HepG2 (cell line): ENCODE results near the gene EMILIN1. TPM values are rescaled to one million over a fixed set of nuclear protein-coding genes. Genes with fewer than 3 reads are reported as not detected.

ENCODE experiments used
- HDAC6 ChIP-seq: fragments of 200-600 bp; sonication (generic); IDR thresholded peaks from 2 replicates; pipeline ENCODE4 v1.7.0; 2017; ENCODE audit warnings: mild to moderate bottlenecking, antibody characterized with exemption, low read length, low read depth
- HOXA7 ChIP-seq: sonication (generic); formaldehyde crosslinking; IDR thresholded peaks from 2 replicates; pipeline ENCODE4 v1.8.1; 2022; ENCODE audit warnings: mild to moderate bottlenecking, missing genetic modification reagents, moderate library complexity
- MAZ ChIP-seq, 2 experiments: sonication (generic) in 1 of 2; formaldehyde crosslinking in 1 of 2; IDR thresholded peaks; 2 replicates each; pipeline versions ENCODE4 v1.5.0 to v1.6.1; 2012 to 2020; ENCODE audit warnings: low read depth in 2 of 2, mild to moderate bottlenecking in 2 of 2, borderline replicate concordance in 1 of 2, improper control_type of control experiment in 1 of 2, low read length in 1 of 2, missing genetic modification reagents in 1 of 2, moderate library complexity in 1 of 2
- NFIC ChIP-seq: IDR thresholded peaks from 2 replicates; pipeline ENCODE4 v1.6.1; 2012; ENCODE audit warnings: mild to moderate bottlenecking, low read length, inconsistent platforms
- THAP11 ChIP-seq: IDR thresholded peaks from 2 replicates; pipeline ENCODE4 v1.6.1; 2016; ENCODE audit warnings: missing biosample characterization, missing genetic modification reagents
- ZFP41 ChIP-seq: sonication (generic); formaldehyde crosslinking; IDR thresholded peaks from 2 replicates; pipeline ENCODE4 v1.4.0; 2020; ENCODE audit warnings: mild to moderate bottlenecking, missing genetic modification reagents, borderline replicate concordance
- ZNF329 ChIP-seq: sonication (generic); formaldehyde crosslinking; IDR thresholded peaks from 2 replicates; pipeline ENCODE4 v1.9.0; 2021; ENCODE audit warnings: low read depth, mild to moderate bottlenecking, missing genetic modification reagents
- ZNF484 ChIP-seq: sonication (generic); formaldehyde crosslinking; IDR thresholded peaks from 2 replicates; pipeline ENCODE4 v1.5.1; 2020; ENCODE audit warnings: mild to moderate bottlenecking, low read depth, missing genetic modification reagents, borderline replicate concordance
- ZNF605 ChIP-seq: sonication (generic); formaldehyde crosslinking; IDR thresholded peaks from 2 replicates; pipeline ENCODE4 v1.8.0; 2022; ENCODE audit warnings: mild to moderate bottlenecking, missing genetic modification reagents
- ZSCAN21 ChIP-seq: sonication (generic); formaldehyde crosslinking; IDR thresholded peaks from 2 replicates; pipeline ENCODE4 v1.8.0; 2022; ENCODE audit warnings: mild to moderate bottlenecking, missing genetic modification reagents, moderate library complexity, borderline replicate concordance
- polyA plus RNA-seq, 8 experiments: library from polyadenylated mRNA; depleted of rRNA in 3 of 8; stranded (reverse) in 7 of 8; unstranded in 1 of 8; fragments of >200 nt; fragmentation: Illumina TruSeq in 4 of 8; extraction: Trizol in 4 of 8; gene quantifications; 2 replicates each; pipeline versions ENCODE4 v1.2.1 to v1.2.3, GENCODE V29; 2011 to 2016; ENCODE audit warnings: low read depth in 4 of 8, missing spikeins in 1 of 8, mixed read lengths in 1 of 8; ENCODE audit not compliant: insufficient read depth in 1 of 8
- total RNA-seq, 5 experiments: library from RNA; depleted of rRNA; stranded (reverse); fragments of >200 nt; fragmentation: Illumina TruSeq; extraction: Trizol; gene quantifications; 2 replicates each; pipeline ENCODE4 v1.2.3, GENCODE V29; 2016; ENCODE audit warnings: low read depth in 1 of 5
- TF ChIP-seq, protein P1 (sequence below): sonication (generic); formaldehyde crosslinking; IDR thresholded peaks from 2 replicates; pipeline ENCODE4 v1.4.0; 2020; ENCODE audit warnings: low read depth, mild to moderate bottlenecking, missing genetic modification reagents
- TF ChIP-seq, protein P2 (sequence below): sonication (generic); formaldehyde crosslinking; IDR thresholded peaks from 2 replicates; pipeline ENCODE4 v1.5.0; 2020; ENCODE audit warnings: mild to moderate bottlenecking, missing genetic modification reagents
- TF ChIP-seq, protein P3 (sequence below): sonication (generic); formaldehyde crosslinking; IDR thresholded peaks from 2 replicates; pipeline ENCODE4 v1.5.0; 2020; ENCODE audit warnings: missing genetic modification reagents
- TF ChIP-seq, protein P4 (sequence below): sonication (generic); formaldehyde crosslinking; IDR thresholded peaks from 2 replicates; pipeline ENCODE4 v1.5.0; 2020; ENCODE audit warnings: mild to moderate bottlenecking, missing genetic modification reagents, borderline replicate concordance
- TF ChIP-seq, protein P5 (sequence below): sonication (generic); formaldehyde crosslinking; IDR thresholded peaks from 2 replicates; pipeline ENCODE4 v1.5.0; 2020; ENCODE audit warnings: missing genetic modification reagents
- TF ChIP-seq, protein P6 (sequence below): fragments of 450-650 bp; IDR thresholded peaks from 2 replicates; pipeline ENCODE4 v1.6.1; 2017; ENCODE audit warnings: mild to moderate bottlenecking

The EMILIN1 gene
- total and polyA plus RNA-seq, 2 of the 13 experiments (the other 11 are each of a cell fraction or from before 2014, with no cell fraction given) = 8.1 to 9.7 TPM

DNA sequence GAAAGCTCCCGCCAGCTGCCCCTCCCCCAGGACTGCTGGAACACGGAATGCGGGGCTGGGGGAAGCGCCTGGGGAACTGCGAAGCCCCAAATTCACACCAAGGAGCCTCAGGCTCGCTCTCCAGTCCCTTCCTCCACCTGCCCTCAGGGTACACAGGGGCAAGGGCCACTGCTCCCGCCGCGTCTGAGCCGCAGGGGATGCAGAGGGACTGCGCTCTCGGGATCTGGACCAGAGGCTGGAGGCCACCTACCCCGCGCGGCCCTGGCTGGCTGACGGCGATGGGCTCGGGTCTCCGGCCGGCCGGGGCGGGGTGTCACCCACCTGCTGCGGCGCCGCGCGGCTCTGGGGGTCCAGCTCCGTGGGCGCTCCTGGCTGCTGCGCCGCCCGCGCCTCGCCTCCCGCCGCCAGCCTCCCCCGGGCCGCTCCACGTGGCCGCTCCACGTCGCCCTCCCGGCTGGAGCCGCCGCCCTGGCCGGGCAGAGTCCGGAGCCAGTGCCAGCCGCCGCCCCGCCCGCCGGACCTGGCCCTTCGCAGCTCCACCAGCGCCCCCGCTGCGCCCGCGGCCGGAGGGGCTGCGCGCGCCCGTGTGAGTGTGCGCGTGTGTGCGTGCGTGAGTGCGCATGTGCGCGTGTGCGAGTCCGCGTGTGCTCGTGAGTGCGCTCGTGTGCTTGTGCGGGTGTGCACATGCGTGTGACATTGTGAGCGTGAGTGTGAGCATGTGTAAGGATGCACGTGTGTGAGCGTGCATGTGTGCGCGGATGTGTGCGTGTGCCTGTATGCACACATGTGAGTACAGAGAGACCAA lies 40.3 kb downstream of the EMILIN1 start, which contains the start of gene CGREF1 (continued):
- no peak; the same call in 1 of the 2 replicates for TF ChIP-seq MAZ (IDR thresholded peaks at IDR 0.05; ENCODE audit: borderline replicate concordance, low read depth, low read length)
- peak; percentile 59 for TF ChIP-seq MAZ (CRISPR knock-in tag; IDR thresholded peaks at IDR 0.05; ENCODE audit: low read depth)
- TF ChIP-seq, protein P1, sequence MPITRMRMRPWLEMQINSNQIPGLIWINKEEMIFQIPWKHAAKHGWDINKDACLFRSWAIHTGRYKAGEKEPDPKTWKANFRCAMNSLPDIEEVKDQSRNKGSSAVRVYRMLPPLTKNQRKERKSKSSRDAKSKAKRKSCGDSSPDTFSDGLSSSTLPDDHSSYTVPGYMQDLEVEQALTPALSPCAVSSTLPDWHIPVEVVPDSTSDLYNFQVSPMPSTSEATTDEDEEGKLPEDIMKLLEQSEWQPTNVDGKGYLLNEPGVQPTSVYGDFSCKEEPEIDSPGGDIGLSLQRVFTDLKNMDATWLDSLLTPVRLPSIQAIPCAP (CRISPR knock-in tag) = no peak
- TF ChIP-seq, protein P2, sequence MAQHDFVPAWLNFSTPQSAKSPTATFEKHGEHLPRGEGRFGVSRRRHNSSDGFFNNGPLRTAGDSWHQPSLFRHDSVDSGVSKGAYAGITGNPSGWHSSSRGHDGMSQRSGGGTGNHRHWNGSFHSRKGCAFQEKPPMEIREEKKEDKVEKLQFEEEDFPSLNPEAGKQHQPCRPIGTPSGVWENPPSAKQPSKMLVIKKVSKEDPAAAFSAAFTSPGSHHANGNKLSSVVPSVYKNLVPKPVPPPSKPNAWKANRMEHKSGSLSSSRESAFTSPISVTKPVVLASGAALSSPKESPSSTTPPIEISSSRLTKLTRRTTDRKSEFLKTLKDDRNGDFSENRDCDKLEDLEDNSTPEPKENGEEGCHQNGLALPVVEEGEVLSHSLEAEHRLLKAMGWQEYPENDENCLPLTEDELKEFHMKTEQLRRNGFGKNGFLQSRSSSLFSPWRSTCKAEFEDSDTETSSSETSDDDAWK = no peak
- TF ChIP-seq, protein P3, sequence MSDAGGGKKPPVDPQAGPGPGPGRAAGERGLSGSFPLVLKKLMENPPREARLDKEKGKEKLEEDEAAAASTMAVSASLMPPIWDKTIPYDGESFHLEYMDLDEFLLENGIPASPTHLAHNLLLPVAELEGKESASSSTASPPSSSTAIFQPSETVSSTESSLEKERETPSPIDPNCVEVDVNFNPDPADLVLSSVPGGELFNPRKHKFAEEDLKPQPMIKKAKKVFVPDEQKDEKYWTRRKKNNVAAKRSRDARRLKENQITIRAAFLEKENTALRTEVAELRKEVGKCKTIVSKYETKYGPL (CRISPR knock-in tag) = no peak
- TF ChIP-seq THAP11 (CRISPR knock-in tag) = no peak
- peak; percentile 54; the same call in 1 of the 2 replicates for TF ChIP-seq ZSCAN21
- TF ChIP-seq ZNF605 (CRISPR knock-in tag) = no peak
- no peak; the same call in 1 of the 2 replicates for TF ChIP-seq ZFP41 (CRISPR knock-in tag)
- TF ChIP-seq, protein P4, sequence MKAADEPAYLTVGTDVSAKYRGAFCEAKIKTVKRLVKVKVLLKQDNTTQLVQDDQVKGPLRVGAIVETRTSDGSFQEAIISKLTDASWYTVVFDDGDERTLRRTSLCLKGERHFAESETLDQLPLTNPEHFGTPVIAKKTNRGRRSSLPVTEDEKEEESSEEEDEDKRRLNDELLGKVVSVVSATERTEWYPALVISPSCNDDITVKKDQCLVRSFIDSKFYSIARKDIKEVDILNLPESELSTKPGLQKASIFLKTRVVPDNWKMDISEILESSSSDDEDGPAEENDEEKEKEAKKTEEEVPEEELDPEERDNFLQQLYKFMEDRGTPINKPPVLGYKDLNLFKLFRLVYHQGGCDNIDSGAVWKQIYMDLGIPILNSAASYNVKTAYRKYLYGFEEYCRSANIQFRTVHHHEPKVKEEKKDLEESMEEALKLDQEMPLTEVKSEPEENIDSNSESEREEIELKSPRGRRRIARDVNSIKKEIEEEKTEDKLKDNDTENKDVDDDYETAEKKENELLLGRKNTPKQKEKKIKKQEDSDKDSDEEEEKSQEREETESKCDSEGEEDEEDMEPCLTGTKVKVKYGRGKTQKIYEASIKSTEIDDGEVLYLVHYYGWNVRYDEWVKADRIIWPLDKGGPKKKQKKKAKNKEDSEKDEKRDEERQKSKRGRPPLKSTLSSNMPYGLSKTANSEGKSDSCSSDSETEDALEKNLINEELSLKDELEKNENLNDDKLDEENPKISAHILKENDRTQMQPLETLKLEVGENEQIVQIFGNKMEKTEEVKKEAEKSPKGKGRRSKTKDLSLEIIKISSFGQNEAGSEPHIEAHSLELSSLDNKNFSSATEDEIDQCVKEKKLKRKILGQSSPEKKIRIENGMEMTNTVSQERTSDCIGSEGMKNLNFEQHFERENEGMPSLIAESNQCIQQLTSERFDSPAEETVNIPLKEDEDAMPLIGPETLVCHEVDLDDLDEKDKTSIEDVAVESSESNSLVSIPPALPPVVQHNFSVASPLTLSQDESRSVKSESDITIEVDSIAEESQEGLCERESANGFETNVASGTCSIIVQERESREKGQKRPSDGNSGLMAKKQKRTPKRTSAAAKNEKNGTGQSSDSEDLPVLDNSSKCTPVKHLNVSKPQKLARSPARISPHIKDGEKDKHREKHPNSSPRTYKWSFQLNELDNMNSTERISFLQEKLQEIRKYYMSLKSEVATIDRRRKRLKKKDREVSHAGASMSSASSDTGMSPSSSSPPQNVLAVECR = peak; percentile 53; the same call in 1 of the 2 replicates
- no peak for TF ChIP-seq ZNF484 (CRISPR knock-in tag)
- TF ChIP-seq, protein P5, sequence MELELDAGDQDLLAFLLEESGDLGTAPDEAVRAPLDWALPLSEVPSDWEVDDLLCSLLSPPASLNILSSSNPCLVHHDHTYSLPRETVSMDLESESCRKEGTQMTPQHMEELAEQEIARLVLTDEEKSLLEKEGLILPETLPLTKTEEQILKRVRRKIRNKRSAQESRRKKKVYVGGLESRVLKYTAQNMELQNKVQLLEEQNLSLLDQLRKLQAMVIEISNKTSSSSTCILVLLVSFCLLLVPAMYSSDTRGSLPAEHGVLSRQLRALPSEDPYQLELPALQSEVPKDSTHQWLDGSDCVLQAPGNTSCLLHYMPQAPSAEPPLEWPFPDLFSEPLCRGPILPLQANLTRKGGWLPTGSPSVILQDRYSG (CRISPR knock-in tag) = no peak
- 0 out of 2 replicates have a peak, but pooled peaks have one; percentile 37 for TF ChIP-seq ZNF329 (CRISPR knock-in tag)
- no peak for TF ChIP-seq NFIC
- TF ChIP-seq, protein P6, sequence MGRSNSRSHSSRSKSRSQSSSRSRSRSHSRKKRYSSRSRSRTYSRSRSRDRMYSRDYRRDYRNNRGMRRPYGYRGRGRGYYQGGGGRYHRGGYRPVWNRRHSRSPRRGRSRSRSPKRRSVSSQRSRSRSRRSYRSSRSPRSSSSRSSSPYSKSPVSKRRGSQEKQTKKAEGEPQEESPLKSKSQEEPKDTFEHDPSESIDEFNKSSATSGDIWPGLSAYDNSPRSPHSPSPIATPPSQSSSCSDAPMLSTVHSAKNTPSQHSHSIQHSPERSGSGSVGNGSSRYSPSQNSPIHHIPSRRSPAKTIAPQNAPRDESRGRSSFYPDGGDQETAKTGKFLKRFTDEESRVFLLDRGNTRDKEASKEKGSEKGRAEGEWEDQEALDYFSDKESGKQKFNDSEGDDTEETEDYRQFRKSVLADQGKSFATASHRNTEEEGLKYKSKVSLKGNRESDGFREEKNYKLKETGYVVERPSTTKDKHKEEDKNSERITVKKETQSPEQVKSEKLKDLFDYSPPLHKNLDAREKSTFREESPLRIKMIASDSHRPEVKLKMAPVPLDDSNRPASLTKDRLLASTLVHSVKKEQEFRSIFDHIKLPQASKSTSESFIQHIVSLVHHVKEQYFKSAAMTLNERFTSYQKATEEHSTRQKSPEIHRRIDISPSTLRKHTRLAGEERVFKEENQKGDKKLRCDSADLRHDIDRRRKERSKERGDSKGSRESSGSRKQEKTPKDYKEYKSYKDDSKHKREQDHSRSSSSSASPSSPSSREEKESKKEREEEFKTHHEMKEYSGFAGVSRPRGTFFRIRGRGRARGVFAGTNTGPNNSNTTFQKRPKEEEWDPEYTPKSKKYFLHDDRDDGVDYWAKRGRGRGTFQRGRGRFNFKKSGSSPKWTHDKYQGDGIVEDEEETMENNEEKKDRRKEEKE = no peak
- TF ChIP-seq HOXA7 = no peak
- no peak for TF ChIP-seq HDAC6
